IPS DF 19.7 (cell line): ENCODE results near the gene IFNA2.
"Not testable (repeated sequence)": the region's sequence is repeated elsewhere in the genome, so short reads cannot be mapped to it uniquely, and the experiment has no call there.

Experiments
- DNase-seq: peaks from one replicate; pipeline ENCODE4 v3.0.0-alpha.2; 2013; ENCODE audit warnings: low read depth, low spot score

Gene IFNA2

DNA sequence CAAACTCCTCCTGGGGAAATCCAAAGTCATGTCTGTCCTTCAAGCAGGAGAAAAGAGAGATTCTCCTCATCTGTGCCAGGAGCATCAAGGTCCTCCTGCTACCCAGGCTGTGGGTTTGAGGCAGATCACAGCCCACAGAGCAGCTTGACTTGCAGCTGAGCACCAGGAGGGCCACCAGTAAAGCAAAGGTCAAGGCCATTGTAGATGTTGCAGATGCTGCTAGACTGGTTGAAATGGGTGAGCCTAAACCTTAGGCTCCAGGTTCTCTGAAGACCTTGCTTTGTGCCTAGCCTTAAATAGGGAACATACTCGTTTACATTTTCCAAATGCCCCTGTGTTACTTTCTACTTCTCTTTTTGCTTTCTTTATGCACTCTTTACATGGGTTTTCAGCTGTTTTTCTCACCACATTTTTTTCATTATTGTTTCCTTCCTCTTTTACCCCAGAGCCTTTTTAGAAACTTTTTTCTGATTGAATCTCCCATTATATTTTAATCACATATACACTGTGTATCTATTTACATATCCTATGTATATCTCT, at the start of gene IFNA2:
IFNA2 (minus strand) TSS at position 268 of the 540 bp plus-strand sequence; CDS start at position 199, 69 bp downstream.
- no peak for DNase-seq

DNA sequence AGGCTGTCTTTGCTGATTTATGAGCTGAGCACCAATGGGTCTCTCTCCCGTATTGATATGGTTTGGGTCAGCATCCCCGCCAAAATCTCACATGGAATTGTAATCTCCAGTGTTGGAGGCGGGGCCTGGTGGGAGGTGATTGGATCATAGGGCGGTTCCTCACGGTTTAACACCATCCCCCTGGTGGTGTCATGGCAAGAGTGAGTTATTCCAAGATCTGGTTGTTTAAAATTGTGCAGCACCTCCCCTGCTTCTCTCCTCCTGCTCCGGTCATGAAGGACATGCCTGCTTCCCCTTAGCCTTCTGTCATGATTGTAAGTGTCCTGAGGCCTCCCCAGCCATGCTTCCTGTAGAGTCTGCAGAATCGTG, 49.8 kb upstream of the IFNA2 start:
- not testable (repeated sequence) for DNase-seq

DNA sequence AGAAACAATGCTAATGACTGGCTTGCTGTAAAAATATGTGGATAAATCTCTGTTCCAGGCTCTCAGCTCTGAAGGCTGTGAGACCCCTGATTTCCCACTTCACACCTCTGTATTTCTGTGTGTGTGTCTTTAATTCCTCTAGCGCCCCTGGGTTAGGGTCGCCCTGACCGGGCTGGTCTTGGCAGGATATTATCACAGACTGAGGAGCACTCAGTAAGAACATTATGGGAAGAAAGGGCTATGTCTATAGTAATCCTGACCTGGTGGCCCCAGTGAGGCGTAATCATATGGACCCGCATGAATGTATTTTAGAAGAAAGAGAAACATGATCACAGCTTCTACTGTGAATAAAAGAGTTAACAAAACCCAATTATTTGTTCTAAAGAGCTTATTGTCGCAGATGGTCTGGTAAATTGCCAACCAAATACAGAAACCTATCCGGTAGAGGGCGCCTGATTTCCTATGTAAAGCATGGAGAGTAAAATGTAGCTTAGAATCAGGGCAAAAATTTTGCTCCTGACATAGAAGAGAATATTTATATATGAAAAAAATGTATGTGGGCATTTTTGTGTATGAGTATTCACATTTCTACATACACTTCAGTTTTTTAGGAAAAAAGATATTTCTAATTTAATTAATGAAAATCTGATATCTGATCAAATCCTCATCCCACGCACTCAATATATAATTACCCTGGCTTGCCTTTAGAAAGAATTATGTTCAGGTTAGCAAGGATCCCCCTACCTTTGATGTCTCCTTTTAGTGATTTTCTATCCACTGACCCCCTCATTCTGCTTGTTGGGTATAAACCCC, 49.2 kb upstream of the IFNA2 start:
- DNase-seq: no peak

DNA sequence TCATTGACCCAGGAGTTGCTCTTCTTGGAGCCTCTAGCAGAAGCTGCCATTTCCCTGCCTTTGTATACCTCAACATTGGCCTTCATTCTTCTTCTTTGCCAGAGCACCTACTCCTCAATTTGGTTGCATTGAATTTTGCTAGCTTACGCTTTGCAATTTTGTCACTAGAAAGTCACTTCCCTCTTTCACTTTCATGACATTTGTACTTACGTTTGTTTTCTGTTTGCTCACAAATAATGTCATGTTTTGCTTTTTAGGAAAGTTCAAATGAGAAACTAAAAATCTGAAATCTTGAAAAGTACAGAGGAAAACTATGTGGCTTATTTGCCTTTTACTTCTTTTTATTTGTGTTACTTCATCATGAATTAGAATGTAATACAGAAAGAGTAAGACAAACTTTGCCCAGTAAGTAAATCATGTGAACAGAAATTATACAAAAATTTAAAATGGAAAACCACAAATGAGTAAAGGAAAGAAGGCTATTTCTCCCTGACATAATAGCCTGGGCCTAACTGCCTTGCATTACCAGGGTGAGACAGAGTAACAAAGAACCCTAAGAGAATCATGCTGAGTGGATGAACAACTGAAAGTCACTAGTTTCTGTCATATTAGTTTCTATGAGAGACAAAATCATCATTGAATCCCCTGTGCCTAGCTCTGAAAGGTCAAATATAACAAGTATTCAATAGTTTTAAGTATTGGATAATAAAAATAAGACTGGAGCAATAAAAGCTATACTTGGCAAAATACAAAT, 47.7 kb upstream of the IFNA2 start:
- no peak for DNase-seq

DNA sequence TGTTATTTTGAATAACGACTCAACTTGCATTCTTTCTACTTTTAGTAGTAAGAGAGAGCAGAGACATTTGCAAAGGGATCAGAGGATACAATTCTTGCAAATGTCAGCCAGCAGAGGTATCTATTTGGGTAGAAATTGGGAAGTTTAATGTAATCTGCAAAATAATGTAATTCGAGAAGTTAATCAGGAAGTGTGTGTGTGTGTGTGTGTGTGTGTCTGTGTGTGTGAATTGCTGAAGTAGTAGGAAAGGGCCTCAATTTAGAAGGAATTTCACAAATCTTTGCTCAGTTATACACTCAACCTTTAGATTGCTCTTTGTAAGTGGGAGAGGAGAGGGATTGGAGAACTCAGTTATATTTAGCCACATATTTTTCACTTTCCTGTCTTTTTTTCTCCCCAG, 44.0 kb upstream of the IFNA2 start:
- DNase-seq: no peak

DNA sequence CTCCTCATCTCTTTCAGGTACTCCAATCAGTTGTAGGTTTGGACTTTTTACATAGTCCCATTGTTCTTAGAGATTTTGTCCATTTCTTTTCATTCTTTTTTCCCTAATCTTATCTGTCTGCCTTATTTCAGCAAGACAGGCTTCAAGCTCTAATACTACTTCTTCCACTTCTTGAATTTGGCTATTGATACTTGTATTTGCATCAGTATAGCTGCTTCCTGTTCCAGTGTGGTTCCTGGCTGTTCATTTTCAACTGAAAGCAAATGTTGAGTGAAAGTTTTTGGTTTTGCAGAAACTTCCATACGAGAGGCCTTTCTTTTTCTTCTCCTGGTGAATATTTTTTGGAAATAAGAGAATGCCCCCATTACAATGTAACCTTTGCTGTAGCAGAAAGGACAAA, 43.0 kb upstream of the IFNA2 start:
- DNase-seq: no peak

DNA sequence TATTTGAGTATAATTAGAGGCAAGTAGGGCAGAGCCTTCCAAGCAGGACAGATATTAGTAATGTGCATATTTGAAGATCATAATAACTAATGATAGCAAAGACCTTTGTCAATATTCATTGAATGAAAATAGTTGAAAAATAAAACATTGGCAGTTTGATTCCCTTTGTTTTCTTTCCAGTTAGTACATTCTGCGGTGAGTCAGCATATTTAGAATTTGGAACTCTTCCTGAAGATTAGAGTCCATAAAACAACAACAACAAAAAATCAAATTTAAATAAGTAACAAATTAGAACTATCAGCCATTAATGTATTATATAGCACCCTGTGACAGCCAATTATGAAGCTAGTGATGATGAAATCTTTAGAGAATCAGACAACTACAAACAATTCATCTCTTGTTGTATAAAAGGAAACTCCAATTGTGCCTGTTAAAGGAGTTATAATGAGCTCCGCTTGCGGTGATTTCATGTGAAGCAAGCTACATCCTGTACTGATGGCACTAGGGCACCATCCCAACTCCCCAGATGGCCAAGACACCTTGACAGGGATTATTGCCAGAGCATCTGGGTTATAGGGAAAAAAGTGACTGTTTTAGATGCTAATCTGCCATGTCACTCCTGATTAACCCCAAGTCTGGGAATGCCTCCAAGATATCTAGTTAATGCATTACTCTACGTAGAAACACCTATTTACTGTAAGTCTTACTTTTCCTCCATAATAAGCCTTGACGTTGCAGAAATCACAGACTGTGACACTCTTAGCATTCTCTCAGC, 30.5 kb upstream of the IFNA2 start:
- no peak for DNase-seq

DNA sequence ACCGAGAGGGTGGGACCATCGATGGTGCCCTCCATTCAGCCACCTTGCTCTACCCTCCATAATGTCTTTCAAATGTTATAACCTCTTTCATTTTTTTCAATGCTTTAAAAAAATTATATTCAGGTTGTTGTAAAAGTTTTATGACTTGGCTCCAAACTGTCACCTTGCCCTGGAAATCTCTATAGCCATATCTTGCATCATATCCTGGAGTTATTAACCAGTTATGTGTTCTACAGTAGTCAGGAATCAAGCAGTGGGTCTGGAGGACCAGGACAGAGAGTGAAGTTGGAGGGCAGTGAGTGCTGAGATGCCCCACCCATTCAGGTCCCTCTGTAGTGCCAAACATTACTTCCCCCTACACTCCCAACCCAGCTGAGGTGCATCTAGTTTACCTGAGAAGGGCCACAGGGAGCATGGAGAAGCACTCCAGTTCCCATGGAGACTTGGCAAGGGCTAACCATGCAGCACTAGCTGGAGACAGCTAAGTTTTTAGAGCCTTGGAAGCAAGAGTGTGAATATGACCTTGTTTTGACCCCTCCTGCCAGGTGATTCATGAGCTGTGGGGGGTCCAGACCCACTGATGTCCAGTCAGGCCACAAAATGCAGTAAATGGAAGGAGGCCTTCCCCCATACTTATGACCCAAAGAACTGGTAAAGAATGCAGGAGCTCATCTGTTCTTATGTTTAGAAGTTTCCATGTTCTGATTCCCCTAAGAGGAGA, 29.2 kb upstream of the IFNA2 start:
- no peak for DNase-seq

DNA sequence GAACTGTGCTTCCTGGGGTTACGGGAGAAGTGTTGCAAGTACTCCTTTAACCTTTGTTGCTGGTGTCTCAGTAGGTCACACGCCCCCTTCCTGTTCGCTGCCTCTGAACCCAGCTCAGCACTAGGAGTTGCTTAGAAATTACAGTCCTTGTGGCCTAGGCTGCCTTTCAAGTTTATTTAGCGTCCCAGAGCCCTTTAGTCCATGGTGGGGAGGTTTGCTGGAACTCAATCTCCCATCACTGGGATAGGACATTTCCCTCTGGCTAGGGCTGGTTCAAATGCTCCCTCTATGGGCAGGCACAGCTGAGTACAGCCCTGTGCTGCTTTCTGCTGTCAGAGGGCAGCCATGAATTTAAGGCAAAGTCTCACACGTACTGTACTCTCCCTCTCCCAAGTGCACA, 28.4 kb upstream of the IFNA2 start:
- no peak for DNase-seq

DNA sequence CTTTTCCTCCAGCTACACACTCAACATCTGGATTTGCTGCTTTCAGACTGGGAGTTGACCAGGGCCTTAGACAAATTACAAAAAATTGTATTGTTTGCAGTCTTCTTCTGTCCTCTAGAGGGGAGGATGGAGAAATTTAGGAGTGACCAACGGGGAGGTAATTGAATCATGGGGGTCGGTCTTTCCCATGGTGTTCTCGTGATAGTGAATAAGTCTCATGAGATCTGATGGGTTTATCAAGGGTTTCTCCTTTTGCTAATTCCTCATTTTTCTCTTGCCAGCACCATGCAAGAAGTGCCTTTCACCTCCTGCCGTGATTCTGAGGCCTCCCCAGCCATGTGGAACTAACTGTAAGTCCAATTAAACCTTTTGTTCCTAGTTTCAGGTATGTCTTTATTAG, 28.0 kb upstream of the IFNA2 start:
- no peak for DNase-seq

DNA sequence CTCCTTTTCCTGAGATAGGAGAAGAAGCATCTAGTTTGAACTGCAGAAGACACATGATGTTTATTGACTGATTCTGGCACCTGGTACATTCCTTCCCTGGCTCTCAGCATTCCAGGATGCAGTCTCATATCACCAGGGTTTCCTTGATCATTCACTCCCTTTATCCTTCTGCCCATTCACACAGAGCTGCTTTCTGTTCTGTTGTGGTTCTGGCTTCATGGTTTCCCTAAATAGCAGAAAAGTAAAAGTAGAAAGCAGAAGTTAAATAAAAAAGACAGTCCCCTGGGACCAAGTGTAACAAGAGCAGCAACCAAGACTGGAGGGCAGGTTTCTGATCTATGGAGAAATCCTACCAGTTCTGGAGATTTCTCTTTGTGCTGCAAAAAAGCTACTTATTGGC, 26.9 kb upstream of the IFNA2 start:
- no peak for DNase-seq

DNA sequence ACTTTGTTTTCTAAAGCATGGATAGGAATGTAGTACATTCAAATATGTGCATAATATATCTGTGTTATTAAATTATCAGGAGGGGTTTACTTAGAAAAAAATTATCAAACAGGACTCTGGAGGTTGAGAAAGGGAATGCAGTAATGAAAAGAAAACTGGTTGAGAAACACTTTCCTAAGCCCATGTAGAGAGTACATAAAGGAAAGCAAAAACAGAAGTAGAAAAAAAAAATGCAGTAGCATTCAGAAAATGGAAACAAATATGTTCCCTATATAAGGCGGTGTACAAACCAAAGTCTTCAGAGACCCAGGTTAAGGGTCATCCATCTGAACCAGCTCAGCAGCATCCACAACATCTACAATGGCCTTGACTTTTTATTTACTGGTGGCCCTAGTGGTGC, 23.6 kb upstream of the IFNA2 start, which contains the start of gene IFNA8:
IFNA8 (plus strand) TSS at position 301 of the 400 bp plus-strand sequence; CDS start at position 361, 60 bp downstream.
- no peak for DNase-seq

DNA sequence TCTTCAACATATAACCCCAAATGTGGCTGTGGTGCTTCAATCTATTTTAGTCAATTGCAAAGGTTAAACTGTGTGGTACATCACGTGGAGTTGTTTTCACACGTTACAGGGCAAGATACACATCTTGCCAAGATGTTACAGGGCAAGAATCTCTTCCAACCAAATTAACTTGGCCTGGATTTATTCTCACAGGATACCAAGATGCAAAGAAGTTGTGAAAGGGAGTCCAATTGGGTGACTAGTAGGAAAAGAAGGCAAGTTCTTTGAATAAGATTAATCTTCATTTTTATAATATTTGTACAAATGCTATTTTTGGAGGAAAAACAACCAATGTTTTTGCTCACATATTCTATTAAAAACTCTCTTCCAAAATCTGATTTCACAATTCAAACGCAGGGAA, 18.9 kb upstream of the IFNA2 start:
- DNase-seq: no peak

DNA sequence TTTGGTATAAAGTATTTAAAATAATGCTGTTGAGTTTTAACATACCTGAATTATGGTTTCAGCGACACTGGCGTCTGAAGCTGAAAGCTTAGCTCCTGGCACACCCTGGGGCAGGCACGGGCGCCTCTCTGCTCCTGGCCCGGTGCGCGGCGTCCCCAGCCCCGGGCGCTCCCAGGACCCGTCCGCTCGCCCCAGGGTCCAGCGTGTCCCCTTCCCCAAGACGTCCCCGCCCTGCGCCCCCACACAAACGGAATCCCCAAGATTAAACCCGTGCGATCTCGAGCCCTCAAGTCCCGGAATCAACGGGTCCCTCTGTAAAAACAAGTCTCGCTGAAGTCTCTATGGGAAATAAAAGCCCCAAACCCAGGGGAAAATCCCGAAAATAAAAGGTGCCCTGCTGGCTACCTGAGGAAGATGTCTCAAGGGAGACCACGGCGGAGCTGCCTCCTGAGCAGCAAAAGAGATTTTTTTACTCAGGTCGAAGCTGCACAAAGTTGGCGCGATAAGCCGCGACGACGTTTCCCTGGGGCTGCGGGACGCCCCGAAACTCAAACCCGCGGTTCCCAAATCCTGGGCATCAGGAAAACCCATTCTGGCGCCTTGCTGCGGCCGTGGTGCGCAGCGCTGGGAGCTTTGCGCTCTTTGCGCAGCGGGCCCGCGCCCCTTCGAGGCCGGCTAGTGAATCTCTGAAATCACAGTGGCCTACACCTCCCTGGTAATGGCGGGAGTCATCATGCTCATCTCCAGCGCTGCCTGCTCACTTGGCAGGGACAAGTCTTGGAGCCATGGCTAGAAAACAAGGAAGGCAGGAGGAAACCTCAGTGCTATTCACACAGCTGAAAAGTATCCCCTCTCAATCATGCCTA, 17.4 kb upstream of the IFNA2 start:
- no peak for DNase-seq

DNA sequence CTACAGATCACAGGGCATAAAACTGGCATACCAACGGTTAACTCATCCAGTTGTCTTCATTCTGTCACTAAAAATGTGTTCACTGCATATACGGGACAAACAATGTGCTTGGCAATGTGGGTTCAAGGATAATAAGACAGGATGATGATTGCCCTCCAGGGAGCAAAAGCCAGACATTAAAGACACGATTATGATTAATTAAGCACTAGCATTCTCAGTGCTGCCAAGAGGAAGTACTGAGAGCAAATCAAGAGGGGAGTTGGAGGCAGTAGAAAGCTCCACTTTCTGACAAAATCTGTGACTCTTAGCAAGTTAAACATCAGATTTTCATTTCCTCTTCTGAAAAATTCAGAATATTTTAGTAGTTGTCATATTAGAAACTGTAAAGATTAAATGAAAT, 14.8 kb upstream of the IFNA2 start:
- no peak for DNase-seq

DNA sequence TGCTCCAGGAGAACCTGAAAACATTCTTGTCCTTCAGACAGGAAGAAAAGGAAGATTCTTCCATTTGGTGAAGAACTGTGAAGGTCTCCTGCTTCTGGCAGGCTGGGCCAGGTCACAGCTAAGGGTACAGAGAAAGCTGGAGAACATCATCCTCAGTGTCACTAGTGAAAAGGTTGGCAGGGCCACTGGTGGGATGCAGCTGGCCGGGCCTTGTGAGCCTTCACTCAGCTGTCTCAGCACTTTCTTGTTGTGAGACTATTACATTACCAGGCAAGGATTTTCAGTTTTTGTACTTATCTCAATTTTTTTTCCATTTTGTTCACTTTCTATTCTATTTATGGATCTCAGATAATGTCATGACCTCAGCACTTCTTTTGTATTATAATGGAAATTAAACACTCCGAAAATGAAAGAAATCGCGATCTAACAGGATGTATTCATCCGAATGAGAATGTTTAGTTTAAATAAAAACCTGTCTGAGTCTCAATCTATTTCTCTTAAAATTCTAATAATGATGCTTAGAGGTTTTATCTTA, 13.8 kb upstream of the IFNA2 start:
- no peak for DNase-seq

DNA sequence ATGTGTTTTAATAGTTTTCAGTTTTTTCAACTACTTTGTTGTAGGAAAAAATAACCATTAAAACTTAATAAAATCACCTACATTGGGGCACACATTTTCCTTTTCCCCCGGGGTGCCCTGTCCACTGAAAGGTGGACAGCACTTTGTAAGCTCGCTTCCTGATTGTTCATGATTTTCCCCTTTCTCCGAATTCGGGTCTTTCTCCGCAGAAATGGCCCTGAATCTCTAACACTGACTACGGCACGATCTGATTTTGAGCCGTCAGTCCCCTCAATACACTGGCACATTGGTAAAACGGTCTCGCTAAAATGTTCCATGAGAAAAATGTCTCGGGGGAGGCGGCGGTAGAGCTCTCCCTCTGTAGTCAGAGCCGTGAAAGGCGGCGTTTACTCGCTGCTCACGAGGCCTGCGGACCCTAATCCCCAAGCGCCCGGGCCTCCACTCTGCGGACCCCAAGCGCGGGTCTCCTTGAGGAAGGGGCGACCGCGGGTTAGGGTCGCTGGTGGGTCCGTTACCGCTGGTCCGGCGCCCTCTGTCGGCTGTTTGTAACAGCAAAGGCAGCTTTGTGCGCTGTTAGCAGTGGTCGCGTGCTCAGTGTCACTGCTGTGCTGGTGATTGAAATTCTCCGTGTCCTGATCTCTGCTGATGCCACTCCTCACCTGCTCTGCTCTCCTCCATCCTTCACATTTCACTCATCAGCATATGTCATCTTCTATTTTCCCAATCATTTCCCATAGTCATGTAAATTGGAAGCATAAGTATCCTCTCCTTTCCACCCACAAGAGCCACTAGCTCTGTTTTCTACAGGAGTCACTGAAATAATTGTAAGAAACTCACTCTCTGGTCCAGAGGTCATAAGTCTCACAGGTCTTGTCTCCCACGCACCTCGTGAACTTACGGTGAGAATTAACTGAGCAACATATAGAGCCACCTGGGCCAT, 10.8 kb upstream of the IFNA2 start:
- DNase-seq: no peak

DNA sequence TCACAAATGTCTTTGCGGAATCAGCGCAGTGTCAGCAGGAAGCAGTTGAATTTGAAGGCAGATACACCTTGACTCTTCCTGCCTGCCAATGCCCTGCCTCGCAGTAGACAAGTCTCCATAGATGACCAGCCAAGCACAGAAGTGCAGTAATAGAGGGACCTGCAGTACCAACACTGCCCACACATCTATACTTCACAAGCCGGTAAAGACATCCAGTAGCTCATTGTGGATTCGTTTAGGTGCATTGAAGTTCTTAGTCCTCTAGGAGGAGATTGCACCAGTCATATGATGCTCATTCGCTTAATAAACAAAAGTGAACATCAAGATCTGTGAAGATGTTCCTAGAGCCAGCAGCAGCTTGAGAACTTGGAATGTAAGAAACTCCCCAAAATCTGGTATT, 7.1 kb upstream of the IFNA2 start:
- no peak for DNase-seq

DNA sequence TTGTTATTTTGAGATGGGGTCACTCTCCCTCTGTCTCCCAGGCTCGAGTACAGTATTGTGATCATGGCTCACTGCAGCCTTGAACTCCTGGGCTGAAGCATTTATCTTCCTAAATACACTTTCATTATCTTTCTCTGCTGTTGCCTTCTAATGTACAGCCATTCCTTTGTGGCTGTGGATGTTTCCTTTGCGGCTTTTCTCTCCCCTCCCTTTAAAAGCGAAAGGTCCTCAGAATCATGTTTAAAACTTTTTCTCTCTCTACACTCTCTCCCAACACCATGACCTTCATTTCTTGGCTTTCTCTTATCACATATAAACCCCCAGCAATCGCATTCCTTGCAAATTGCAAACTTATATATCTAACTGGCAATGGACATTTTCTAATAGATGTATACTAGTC, 1.6 kb downstream of the IFNA2 start:
- no peak for DNase-seq
